ENCODE results near the gene SLC39A5. TPM values are rescaled to one million over a fixed set of nuclear protein-coding genes. Genes with fewer than 3 reads are reported as not detected.

Gene SLC39A5
- total RNA-seq, 1 donor from 2014 or later, result not detected

DNA sequence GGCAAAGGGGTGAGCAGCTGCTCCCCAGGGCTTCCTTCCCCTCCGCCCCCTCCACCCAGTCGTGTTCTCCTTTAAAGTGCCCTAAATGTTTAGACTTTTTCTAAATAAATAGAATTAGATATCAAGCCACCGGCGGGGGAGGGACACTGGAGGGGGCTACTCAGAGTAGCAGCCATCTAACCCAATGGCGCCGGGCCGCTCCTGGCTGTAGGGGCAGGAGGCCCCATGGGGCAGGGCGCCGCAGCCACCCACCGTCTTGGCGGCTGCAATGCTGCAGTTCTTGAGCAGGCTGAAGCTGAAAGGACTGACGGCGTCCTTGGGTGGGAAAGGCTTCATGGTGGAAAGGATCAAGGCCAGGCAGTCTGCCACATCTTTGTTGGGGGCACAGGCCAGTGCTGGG lies 13.1 kb downstream of the SLC39A5 start:
- no peak overlapping the region for H3K27ac ChIP-seq (ENCODE audit: low read depth, low read length)
- H3K9ac ChIP-seq (ENCODE audit: low read depth in 1 of 3, low read length in 3 of 3), result no peak overlapping the region
- no peaks in the 10 kb centered on the region for H3K4me1 ChIP-seq (ENCODE audit: control insufficient read depth in 3 of 3, insufficient read depth in 3 of 3, low read length in 3 of 3)
- H3K36me3 ChIP-seq (ENCODE audit: control insufficient read depth in 3 of 3, insufficient read depth in 3 of 3, low read length in 3 of 3), result peaks cover 68 to 78% (median 77%) of the 10 kb centered on the region in 3 donors
- no peaks in the 10 kb centered on the region for H3K9me3 ChIP-seq (ENCODE audit: control insufficient read depth in 3 of 3, low read length in 3 of 3)
- no peaks in the 10 kb centered on the region for H3K27me3 ChIP-seq (ENCODE audit: control insufficient read depth in 3 of 3, insufficient read depth in 3 of 3, low read length in 3 of 3)
- no peak overlapping the region for H3K4me3 ChIP-seq (ENCODE audit: low read length in 3 of 3)

DNA sequence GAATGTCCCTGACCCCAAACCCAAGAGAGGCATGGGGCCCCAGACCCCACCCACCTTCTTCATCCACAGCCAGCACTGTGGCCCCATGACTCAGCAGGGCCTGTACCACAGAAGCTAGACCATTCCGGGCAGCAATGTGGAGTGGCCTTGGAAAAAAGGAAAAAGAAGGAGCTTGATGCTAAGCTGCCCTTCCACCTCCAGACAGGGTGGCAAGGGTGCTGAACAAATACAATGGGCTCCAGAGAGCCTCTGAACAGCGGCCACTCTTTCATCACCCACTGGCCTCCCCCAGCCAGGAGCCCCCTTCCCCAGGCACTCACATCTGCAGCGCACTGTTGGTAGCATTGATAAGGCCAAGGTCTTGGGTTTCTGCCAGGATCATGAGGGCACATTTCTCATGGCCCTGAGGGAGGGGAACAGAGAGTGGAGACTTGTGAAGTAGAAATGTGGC lies 13.9 kb downstream of the SLC39A5 start:
- Histone ChIP-seq H3K9me3 (ENCODE audit: control insufficient read depth in 3 of 3, low read length in 3 of 3) (no peaks in the 10 kb centered on the region), H3K27me3 (ENCODE audit: control insufficient read depth in 3 of 3, insufficient read depth in 3 of 3, low read length in 3 of 3) (no peaks in the 10 kb centered on the region), H3K36me3 (ENCODE audit: control insufficient read depth in 3 of 3, insufficient read depth in 3 of 3, low read length in 3 of 3) (peaks cover 73 to 85% (median 83%) of the 10 kb centered on the region in 3 donors), H3K4me3 (ENCODE audit: low read length in 3 of 3) (no peak overlapping the region), H3K27ac (ENCODE audit: low read depth, low read length) (no peak overlapping the region), H3K4me1 (ENCODE audit: control insufficient read depth in 3 of 3, insufficient read depth in 3 of 3, low read length in 3 of 3) (no peaks in the 10 kb centered on the region), H3K9ac (ENCODE audit: low read depth in 1 of 3, low read length in 3 of 3) (no peak overlapping the region)

DNA sequence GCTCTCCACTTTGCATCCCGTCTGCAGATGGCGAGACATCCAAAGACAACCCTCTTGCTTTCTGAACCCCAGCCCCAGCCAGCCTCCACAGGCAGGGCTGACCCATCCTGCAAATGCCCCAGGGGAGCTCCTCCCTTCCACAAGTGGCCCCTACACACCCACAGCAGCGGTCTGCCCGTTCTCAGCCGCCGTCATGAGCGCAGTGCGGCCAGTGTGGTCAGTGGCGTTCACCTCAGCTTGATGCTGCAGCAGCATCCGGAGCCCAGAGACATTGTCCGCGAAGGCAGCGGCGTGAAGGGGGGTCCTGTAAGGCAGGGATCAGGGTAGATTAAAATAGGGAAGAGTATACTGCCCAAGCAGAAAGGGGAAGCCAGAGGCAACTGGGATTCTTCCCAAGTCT lies 14.6 kb downstream of the SLC39A5 start:
- Histone ChIP-seq H3K36me3 (ENCODE audit: control insufficient read depth in 3 of 3, insufficient read depth in 3 of 3, low read length in 3 of 3) (peaks cover 78 to 86% (median 85%) of the 10 kb centered on the region in 3 donors), H3K9ac (ENCODE audit: low read depth in 1 of 3, low read length in 3 of 3) (no peak overlapping the region), H3K4me3 (ENCODE audit: low read length in 3 of 3) (no peak overlapping the region), H3K27ac (ENCODE audit: low read depth, low read length) (no peak overlapping the region), H3K4me1 (ENCODE audit: control insufficient read depth in 3 of 3, insufficient read depth in 3 of 3, low read length in 3 of 3) (no peaks in the 10 kb centered on the region), H3K27me3 (ENCODE audit: control insufficient read depth in 3 of 3, insufficient read depth in 3 of 3, low read length in 3 of 3) (no peaks in the 10 kb centered on the region), H3K9me3 (ENCODE audit: control insufficient read depth in 3 of 3, low read length in 3 of 3) (no peaks in the 10 kb centered on the region)

DNA sequence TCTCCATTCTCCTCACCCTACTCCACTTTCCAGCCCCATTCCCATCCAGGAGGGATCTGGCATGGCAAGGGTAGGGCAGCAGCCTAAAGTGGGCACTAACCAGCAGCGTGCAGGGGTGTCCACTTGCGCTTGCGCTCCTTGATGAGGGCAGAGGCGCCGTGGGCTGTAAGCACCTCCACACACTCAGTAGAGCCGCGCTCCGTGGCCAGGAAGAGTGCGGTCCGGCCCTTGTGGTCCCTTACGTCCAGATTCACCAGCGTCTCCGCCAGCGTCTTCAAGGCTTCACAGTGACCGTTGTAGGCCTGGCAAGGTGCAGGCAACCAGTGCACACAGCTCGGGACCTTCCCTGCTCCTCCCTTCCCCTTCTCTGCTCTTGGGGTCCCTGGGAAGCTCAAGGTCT lies 18.1 kb downstream of the SLC39A5 start:
- Histone ChIP-seq H3K9ac (ENCODE audit: low read depth in 1 of 3, low read length in 3 of 3) (no peak overlapping the region), H3K36me3 (ENCODE audit: control insufficient read depth in 3 of 3, insufficient read depth in 3 of 3, low read length in 3 of 3) (peaks cover 72 to 76% (median 73%) of the 10 kb centered on the region in 3 donors), H3K4me1 (ENCODE audit: control insufficient read depth in 3 of 3, insufficient read depth in 3 of 3, low read length in 3 of 3) (no peaks in the 10 kb centered on the region), H3K9me3 (ENCODE audit: control insufficient read depth in 3 of 3, low read length in 3 of 3) (no peaks in the 10 kb centered on the region), H3K4me3 (ENCODE audit: low read length in 3 of 3) (no peak overlapping the region), H3K27ac (ENCODE audit: low read depth, low read length) (no peak overlapping the region), H3K27me3 (ENCODE audit: control insufficient read depth in 3 of 3, insufficient read depth in 3 of 3, low read length in 3 of 3) (no peaks in the 10 kb centered on the region)

DNA sequence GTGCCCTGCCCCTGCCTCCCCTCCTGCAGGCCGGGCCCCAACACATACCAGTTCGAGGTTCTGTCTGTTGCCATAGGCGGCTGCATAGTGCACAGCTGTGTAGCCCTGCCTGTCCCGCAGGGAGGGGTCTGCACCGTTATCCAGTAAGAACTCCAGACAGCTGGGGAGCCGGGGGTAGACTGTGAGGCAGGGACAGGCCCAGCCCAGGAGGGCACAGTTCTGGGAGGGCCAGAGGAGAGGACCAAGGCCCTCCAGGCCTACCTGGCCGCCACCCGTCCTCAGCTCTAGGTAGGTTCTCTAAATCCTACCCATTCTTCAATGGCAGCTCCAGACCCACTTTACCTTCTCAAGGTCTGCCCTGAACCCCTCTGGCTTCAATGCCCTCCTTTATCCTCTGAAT lies 18.9 kb downstream of the SLC39A5 start:
- Histone ChIP-seq H3K9me3 (ENCODE audit: control insufficient read depth in 3 of 3, low read length in 3 of 3) (no peaks in the 10 kb centered on the region), H3K27me3 (ENCODE audit: control insufficient read depth in 3 of 3, insufficient read depth in 3 of 3, low read length in 3 of 3) (no peaks in the 10 kb centered on the region), H3K27ac (ENCODE audit: low read depth, low read length) (no peak overlapping the region), H3K4me3 (ENCODE audit: low read length in 3 of 3) (no peak overlapping the region), H3K9ac (ENCODE audit: low read depth in 1 of 3, low read length in 3 of 3) (no peak overlapping the region), H3K36me3 (ENCODE audit: control insufficient read depth in 3 of 3, insufficient read depth in 3 of 3, low read length in 3 of 3) (peaks cover 72 to 76% (median 73%) of the 10 kb centered on the region in 3 donors), H3K4me1 (ENCODE audit: control insufficient read depth in 3 of 3, insufficient read depth in 3 of 3, low read length in 3 of 3) (no peaks in the 10 kb centered on the region)

DNA sequence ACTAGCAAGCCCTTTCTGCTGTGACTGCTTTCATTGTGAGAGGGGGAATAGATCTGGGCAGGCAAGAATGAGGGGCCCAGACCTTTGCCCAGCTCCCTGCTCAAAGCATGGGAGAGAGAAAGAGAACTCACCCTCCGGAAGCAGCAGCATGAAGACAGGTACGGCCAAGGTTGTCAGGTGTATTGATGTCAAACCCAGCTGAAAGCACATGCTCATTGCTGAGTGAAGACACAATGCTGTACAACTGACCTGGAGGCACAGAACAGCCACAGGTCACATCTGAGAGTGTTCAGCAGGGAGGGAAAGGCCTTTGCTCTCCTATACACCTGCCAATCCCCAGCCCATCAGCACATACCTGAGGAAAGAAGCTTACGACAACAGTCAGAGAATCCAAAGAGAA lies 22.8 kb downstream of the SLC39A5 start:
- H3K9ac ChIP-seq (ENCODE audit: low read depth in 1 of 3, low read length in 3 of 3), result peak overlapping the region in 1 of 3 donors; percentile 19
- peaks cover 22% of the 10 kb centered on the region in 3 donors for H3K4me1 ChIP-seq (ENCODE audit: control insufficient read depth in 3 of 3, insufficient read depth in 3 of 3, low read length in 3 of 3)
- no peaks in the 10 kb centered on the region for H3K27me3 ChIP-seq (ENCODE audit: control insufficient read depth in 3 of 3, insufficient read depth in 3 of 3, low read length in 3 of 3)
- H3K27ac ChIP-seq (ENCODE audit: low read depth, low read length), result no peak overlapping the region
- H3K4me3 ChIP-seq (ENCODE audit: low read length in 3 of 3), result no peak overlapping the region
- no peaks in the 10 kb centered on the region for H3K9me3 ChIP-seq (ENCODE audit: control insufficient read depth in 3 of 3, low read length in 3 of 3)
- H3K36me3 ChIP-seq (ENCODE audit: control insufficient read depth in 3 of 3, insufficient read depth in 3 of 3, low read length in 3 of 3), result peaks cover 66 to 76% (median 68%) of the 10 kb centered on the region in 3 donors

DNA sequence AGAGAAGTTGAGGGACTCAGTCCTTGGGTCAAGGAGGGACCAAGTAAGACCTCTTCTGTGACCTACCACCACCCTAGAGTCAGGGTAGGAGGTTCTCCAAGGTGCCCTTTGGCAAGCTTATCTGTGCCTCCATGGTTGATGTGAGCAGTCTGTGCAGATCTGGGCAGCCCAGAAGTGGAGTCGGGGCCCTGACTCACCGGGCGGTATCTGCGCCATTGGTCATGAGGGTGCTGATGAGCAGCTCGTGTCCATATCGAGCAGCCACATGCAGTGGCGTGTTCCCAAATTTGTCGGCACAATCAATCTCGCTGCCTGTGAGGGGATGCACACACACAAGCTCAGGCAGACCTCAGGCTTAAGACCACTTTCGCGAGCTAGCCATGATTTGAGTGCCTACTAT lies 23.2 kb downstream of the SLC39A5 start:
- Histone ChIP-seq H3K9ac (ENCODE audit: low read depth in 1 of 3, low read length in 3 of 3) (no peak overlapping the region), H3K27me3 (ENCODE audit: control insufficient read depth in 3 of 3, insufficient read depth in 3 of 3, low read length in 3 of 3) (no peaks in the 10 kb centered on the region), H3K4me1 (ENCODE audit: control insufficient read depth in 3 of 3, insufficient read depth in 3 of 3, low read length in 3 of 3) (peaks cover 22 to 24% (median 22%) of the 10 kb centered on the region in 3 donors), H3K9me3 (ENCODE audit: control insufficient read depth in 3 of 3, low read length in 3 of 3) (no peaks in the 10 kb centered on the region), H3K36me3 (ENCODE audit: control insufficient read depth in 3 of 3, insufficient read depth in 3 of 3, low read length in 3 of 3) (peaks cover 62 to 71% (median 64%) of the 10 kb centered on the region in 3 donors), H3K27ac (ENCODE audit: low read depth, low read length) (no peak overlapping the region), H3K4me3 (ENCODE audit: low read length in 3 of 3) (no peak overlapping the region)

DNA sequence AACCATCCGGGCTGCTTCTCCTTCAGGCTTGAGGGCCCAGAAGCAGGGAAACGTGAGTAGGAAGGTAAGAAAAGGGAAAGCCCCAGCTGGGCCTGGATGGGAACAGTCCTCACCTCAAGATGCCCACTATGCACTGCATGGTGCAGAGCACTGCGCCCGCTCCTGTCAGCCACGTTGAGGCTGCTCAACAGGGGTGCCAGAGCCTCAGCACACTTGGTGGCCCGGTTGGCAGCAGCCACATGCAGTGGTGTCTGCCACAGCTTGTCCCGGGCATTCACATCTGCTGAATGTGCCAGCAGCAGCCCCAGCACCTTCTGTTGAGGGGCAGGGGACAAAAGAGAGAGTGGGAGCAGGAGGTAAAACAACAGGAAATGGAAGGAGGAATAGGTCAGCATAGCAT lies 25.8 kb downstream of the SLC39A5 start:
- Histone ChIP-seq H3K9ac (ENCODE audit: low read depth in 1 of 3, low read length in 3 of 3) (peak overlapping the region in 2 of 3 donors; percentile 24 to 53), H3K36me3 (ENCODE audit: control insufficient read depth in 3 of 3, insufficient read depth in 3 of 3, low read length in 3 of 3) (peaks cover 47 to 54% (median 48%) of the 10 kb centered on the region in 3 donors), H3K9me3 (ENCODE audit: control insufficient read depth in 3 of 3, low read length in 3 of 3) (no peaks in the 10 kb centered on the region), H3K4me1 (ENCODE audit: control insufficient read depth in 3 of 3, insufficient read depth in 3 of 3, low read length in 3 of 3) (peaks cover 31 to 33% (median 32%) of the 10 kb centered on the region in 3 donors), H3K27ac (ENCODE audit: low read depth, low read length) (peak overlapping the region; percentile 89), H3K27me3 (ENCODE audit: control insufficient read depth in 3 of 3, insufficient read depth in 3 of 3, low read length in 3 of 3) (no peaks in the 10 kb centered on the region), H3K4me3 (ENCODE audit: low read length in 3 of 3) (no peak overlapping the region)

DNA sequence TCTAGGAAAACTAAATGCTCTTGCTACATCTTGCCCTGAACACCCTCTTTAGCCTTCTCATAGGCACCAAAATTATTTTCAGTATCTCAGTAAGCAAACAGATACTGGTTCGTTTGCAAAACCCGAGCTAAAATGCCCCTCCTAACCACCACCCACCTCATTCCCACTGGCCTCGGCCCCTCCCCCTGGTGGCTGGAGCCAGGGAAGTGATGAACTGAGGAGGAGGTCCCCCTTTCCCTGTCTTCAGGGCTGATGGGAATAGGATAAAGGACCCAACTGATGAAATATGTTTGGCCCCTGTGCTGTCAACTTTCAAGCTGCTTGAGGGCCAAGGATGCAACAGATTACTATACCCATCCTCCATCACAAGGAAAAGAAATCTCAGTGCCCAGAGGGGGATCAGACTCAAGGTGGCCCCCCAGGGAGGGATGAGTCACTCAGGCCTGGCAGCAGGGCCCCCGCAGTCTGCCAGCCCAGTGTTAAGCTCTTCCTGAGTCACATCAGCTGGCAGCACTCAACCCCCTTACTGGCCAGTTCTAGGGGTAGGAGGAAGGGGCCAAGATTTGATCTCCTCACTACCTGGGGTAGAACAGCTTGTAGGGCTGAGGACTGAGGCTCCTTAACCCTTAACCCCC lies 26.6 kb downstream of the SLC39A5 start:
- peak overlapping the region; percentile 83 to 90 (median 84) for H3K4me3 ChIP-seq (ENCODE audit: low read length in 3 of 3)
- H3K27me3 ChIP-seq (ENCODE audit: control insufficient read depth in 3 of 3, insufficient read depth in 3 of 3, low read length in 3 of 3), result no peaks in the 10 kb centered on the region
- H3K27ac ChIP-seq (ENCODE audit: low read depth, low read length), result peak overlapping the region; percentile 89
- H3K9ac ChIP-seq (ENCODE audit: low read depth in 1 of 3, low read length in 3 of 3), result peak overlapping the region; percentile 7 to 94 (median 83)
- no peaks in the 10 kb centered on the region for H3K9me3 ChIP-seq (ENCODE audit: control insufficient read depth in 3 of 3, low read length in 3 of 3)
- H3K36me3 ChIP-seq (ENCODE audit: control insufficient read depth in 3 of 3, insufficient read depth in 3 of 3, low read length in 3 of 3), result peaks cover 44 to 54% (median 48%) of the 10 kb centered on the region in 3 donors
- H3K4me1 ChIP-seq (ENCODE audit: control insufficient read depth in 3 of 3, insufficient read depth in 3 of 3, low read length in 3 of 3), result peaks cover 36 to 41% (median 40%) of the 10 kb centered on the region in 3 donors

DNA sequence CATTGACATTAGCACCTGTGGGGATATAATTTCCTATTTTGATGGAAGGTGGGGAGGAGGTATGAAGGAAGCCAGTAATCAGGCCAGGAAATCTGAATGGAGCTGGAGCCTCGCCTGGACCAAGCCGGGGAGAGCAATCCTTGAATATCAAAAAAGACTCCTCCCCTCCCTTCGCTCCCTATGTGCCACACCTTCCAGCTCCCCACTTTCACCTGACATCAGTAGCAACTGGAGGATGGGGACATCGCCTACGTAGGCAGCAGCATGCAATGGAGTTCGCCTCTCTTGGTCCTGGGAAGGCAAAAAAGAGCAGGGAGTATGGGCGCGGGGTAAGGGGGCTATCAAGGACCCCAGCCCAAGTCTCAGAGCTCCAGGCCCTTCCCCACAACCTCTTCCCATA lies 27.2 kb downstream of the SLC39A5 start:
- Histone ChIP-seq H3K9me3 (ENCODE audit: control insufficient read depth in 3 of 3, low read length in 3 of 3) (no peaks in the 10 kb centered on the region), H3K36me3 (ENCODE audit: control insufficient read depth in 3 of 3, insufficient read depth in 3 of 3, low read length in 3 of 3) (peaks cover 37 to 49% (median 44%) of the 10 kb centered on the region in 3 donors), H3K27me3 (ENCODE audit: control insufficient read depth in 3 of 3, insufficient read depth in 3 of 3, low read length in 3 of 3) (no peaks in the 10 kb centered on the region), H3K27ac (ENCODE audit: low read depth, low read length) (peak overlapping the region; percentile 89), H3K9ac (ENCODE audit: low read depth in 1 of 3, low read length in 3 of 3) (peak overlapping the region; percentile 77 to 94 (median 83)), H3K4me1 (ENCODE audit: control insufficient read depth in 3 of 3, insufficient read depth in 3 of 3, low read length in 3 of 3) (peaks cover 40 to 47% (median 43%) of the 10 kb centered on the region in 3 donors), H3K4me3 (ENCODE audit: low read length in 3 of 3) (peak overlapping the region; percentile 83 to 90 (median 84))
